ENCODE data around the gene KRTAP10-1. TPM values are rescaled to one million over a fixed set of nuclear protein-coding genes. Genes with fewer than 3 reads are reported as not detected.

Gene KRTAP10-1
- polyA plus RNA-seq, 1 donor (not counting 4 experiments of a cell fraction or from before 2014, with no cell fraction given), result not detected

DNA sequence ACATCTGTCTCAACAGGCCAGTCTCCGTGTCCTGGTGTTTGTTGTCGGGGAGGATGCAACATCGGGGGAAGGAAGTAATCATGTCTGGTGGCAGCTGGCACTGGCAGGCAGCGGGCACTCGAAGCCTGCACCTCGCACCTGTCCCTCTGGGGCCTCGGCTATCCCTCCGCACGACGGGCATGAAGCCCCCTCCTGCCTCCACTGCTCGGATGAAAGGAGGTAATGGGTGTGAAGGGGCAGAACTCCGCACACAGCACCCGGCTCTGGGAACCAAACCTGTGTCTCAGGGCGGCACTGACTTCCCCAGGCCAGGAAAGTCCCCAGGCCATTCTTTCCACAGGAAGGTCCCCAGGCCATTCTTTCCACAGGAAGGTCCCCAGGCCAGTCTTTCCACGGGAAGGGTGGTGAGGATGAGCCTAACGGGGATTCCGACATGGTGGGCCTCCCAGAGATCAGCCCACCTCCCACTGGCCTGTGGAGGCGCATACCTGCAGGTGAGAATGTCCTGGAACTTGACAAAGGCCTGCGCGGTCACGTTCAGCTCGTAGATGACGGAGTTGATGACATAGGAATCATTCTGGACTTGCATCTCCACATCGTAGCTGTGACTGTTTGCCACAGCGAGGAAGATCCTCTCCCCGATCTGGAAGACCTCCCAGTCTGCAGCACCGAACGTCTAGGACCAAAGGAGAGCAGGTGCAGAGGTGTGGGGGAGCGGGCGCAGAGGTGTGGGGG is 31.1 kb downstream of the KRTAP10-1 start:
- H3K36me3 ChIP-seq (ENCODE audit: control insufficient read depth in 2 of 2, extremely low read depth in 1 of 2, insufficient read depth in 2 of 2, low read length in 2 of 2), result no peaks in the 10 kb centered on the region
- H3K4me1 ChIP-seq (ENCODE audit: control insufficient read depth, extremely low read depth, insufficient read depth, low read length), result no peaks in the 10 kb centered on the region
- DNase-seq (ENCODE audit: low read depth, low spot score) (no peak), FAIRE-seq (no peak)
- H3K9me1 ChIP-seq (ENCODE audit: control insufficient read depth, extremely low read depth, insufficient read depth, low read length), result no peaks in the 10 kb centered on the region
- no peak overlapping the region for H2AFZ ChIP-seq (ENCODE audit: control insufficient read depth, low read length)
- peaks cover 11% of the 10 kb centered on the region for H3K27me3 ChIP-seq (ENCODE audit: control insufficient read depth, extremely low read depth, insufficient read depth, low read length)
- H3K27ac ChIP-seq (ENCODE audit: control insufficient read depth, insufficient read depth, low read length), result no peak overlapping the region
- H3K9me3 ChIP-seq (ENCODE audit: control insufficient read depth, low read depth, low read length), result no peaks in the 10 kb centered on the region
- no peaks in the 10 kb centered on the region for H3K79me2 ChIP-seq (ENCODE audit: control insufficient read depth, insufficient read depth, low read length)
- no peak overlapping the region for H3K9ac ChIP-seq (ENCODE audit: control insufficient read depth, extremely low read depth, insufficient read depth, low read length)
- H4K20me1 ChIP-seq (ENCODE audit: control insufficient read depth, extremely low read depth, insufficient read depth, low read length), result no peaks in the 10 kb centered on the region
- H3K4me3 ChIP-seq (ENCODE audit: control insufficient read depth in 2 of 3, extremely low read depth in 1 of 3, insufficient read depth in 2 of 3, low read depth in 1 of 3, low read length in 3 of 3), result no peak overlapping the region
- dilution Hi-C loops (cut with MboI; ENCODE audit: extremely low pct_ligation_motif_present, low sequenced_read_pairs), result no loop called here
- no peak overlapping the region for H3K4me2 ChIP-seq (ENCODE audit: control insufficient read depth, extremely low read depth, insufficient read depth, low read depth, low read length)
- TF ChIP-seq EZH2 (IDR thresholded peaks at IDR 0.05; ENCODE audit: low read length), result no peak
- TF ChIP-seq, protein P1, sequence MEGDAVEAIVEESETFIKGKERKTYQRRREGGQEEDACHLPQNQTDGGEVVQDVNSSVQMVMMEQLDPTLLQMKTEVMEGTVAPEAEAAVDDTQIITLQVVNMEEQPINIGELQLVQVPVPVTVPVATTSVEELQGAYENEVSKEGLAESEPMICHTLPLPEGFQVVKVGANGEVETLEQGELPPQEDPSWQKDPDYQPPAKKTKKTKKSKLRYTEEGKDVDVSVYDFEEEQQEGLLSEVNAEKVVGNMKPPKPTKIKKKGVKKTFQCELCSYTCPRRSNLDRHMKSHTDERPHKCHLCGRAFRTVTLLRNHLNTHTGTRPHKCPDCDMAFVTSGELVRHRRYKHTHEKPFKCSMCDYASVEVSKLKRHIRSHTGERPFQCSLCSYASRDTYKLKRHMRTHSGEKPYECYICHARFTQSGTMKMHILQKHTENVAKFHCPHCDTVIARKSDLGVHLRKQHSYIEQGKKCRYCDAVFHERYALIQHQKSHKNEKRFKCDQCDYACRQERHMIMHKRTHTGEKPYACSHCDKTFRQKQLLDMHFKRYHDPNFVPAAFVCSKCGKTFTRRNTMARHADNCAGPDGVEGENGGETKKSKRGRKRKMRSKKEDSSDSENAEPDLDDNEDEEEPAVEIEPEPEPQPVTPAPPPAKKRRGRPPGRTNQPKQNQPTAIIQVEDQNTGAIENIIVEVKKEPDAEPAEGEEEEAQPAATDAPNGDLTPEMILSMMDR (optimal IDR thresholded peaks at IDR 0.05 in 1 of 3, IDR thresholded peaks at IDR 0.05 in 1 of 3, conservative IDR thresholded peaks at IDR 0.05 in 1 of 3; ENCODE audit: extremely low read depth in 1 of 3, insufficient read depth in 2 of 3, low read length in 3 of 3), result no peak

DNA sequence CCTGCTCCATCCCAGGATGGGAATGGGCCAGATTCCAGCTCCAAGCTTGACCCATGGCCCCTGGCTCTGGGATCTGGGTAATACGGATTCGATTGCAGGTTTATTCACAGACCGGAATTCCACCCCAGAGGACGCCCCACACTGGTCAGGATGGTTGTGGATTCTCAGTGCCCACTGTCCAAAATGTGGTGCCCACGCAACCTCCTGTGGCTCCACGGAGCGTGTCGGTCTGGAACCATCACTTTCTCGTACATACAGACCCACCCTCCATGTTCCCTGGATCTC is 31.6 kb downstream of the KRTAP10-1 start:
- Histone ChIP-seq H3K27me3 (ENCODE audit: control insufficient read depth, extremely low read depth, insufficient read depth, low read length) (peaks cover 11% of the 10 kb centered on the region), H3K9me3 (ENCODE audit: control insufficient read depth, low read depth, low read length) (no peaks in the 10 kb centered on the region), H4K20me1 (ENCODE audit: control insufficient read depth, extremely low read depth, insufficient read depth, low read length) (no peaks in the 10 kb centered on the region), H3K9me1 (ENCODE audit: control insufficient read depth, extremely low read depth, insufficient read depth, low read length) (no peaks in the 10 kb centered on the region), H3K36me3 (ENCODE audit: control insufficient read depth in 2 of 2, extremely low read depth in 1 of 2, insufficient read depth in 2 of 2, low read length in 2 of 2) (no peaks in the 10 kb centered on the region), H3K27ac (ENCODE audit: control insufficient read depth, insufficient read depth, low read length) (no peak overlapping the region), H3K9ac (ENCODE audit: control insufficient read depth, extremely low read depth, insufficient read depth, low read length) (no peak overlapping the region), H3K4me2 (ENCODE audit: control insufficient read depth, extremely low read depth, insufficient read depth, low read depth, low read length) (no peak overlapping the region), H2AFZ (ENCODE audit: control insufficient read depth, low read length) (no peak overlapping the region), H3K4me3 (ENCODE audit: control insufficient read depth in 2 of 3, extremely low read depth in 1 of 3, insufficient read depth in 2 of 3, low read depth in 1 of 3, low read length in 3 of 3) (no peak overlapping the region), H3K79me2 (ENCODE audit: control insufficient read depth, insufficient read depth, low read length) (no peaks in the 10 kb centered on the region), H3K4me1 (ENCODE audit: control insufficient read depth, extremely low read depth, insufficient read depth, low read length) (no peaks in the 10 kb centered on the region)
- no peak for FAIRE-seq
- dilution Hi-C loops (cut with MboI; ENCODE audit: extremely low pct_ligation_motif_present, low sequenced_read_pairs), result no loop called here
- TF ChIP-seq EZH2 (IDR thresholded peaks at IDR 0.05; ENCODE audit: low read length), result no peak
- TF ChIP-seq, protein P1 (optimal IDR thresholded peaks at IDR 0.05 in 1 of 3, IDR thresholded peaks at IDR 0.05 in 1 of 3, conservative IDR thresholded peaks at IDR 0.05 in 1 of 3; ENCODE audit: extremely low read depth in 1 of 3, insufficient read depth in 2 of 3, low read length in 3 of 3), result no peak
- DNase-seq (ENCODE audit: low read depth, low spot score), result no peak
